Endothelial cell of umbilical vein (primary cell): Measurements from ENCODE around the gene C3orf38. TPM values are rescaled to one million over a fixed set of nuclear protein-coding genes. Genes with fewer than 3 reads are reported as not detected.

Source experiments
- BruUV-seq: library from RNA; stranded (reverse); fragments of 400-500 nt; replicated peaks from 2 replicates; lab custom pipeline; 2021; lab: Mats Ljungman, UMichigan
- CTCF ChIA-PET: fragments of 300-600, 350-600 bp; sonication (Branson Sonifier 250); formaldehyde crosslinking; loops from one replicate; lab custom pipeline; 2021; ENCODE audit warnings: antibody characterized with exemption, inconsistent platforms; lab: Charles Lee
- POLR2A ChIA-PET: fragments of 300-600, 350-600 bp; sonication (Branson Sonifier 250); formaldehyde crosslinking; loops from one replicate; lab custom pipeline; 2021; ENCODE audit warnings: antibody characterized with exemption, inconsistent platforms; lab: Charles Lee
- DNase-seq: peaks from one replicate; pipeline ENCODE4 v3.0.0-alpha.2; 2011; ENCODE audit warnings: low read depth, low spot score
- FAIRE-seq: peaks from 2 replicates; lab custom pipeline; 2011; peaks lifted over from hg19 to GRCh38; lab: Jason Lieb, UNC
- H2AFZ ChIP-seq: 2 replicates; pipeline ENCODE4 v1.6.0; 2012; ENCODE audit warnings: low read depth, low read length, control low read depth, inconsistent platforms
- H3K27ac ChIP-seq: 2 replicates; pipeline ENCODE4 v1.5.1; 2011; ENCODE audit warnings: low read depth, mild to moderate bottlenecking, control low read depth, low read length, moderate library complexity; ENCODE audit not compliant: insufficient read depth
- H3K27me3 ChIP-seq, 2 experiments: 2 replicates each; pipeline versions ENCODE4 v1.6.0 to v1.6.1; 2011; ENCODE audit warnings: low read length in 2 of 2, mixed read lengths in 1 of 2; ENCODE audit not compliant: control insufficient read depth in 2 of 2, insufficient read depth in 2 of 2
- H3K36me3 ChIP-seq, 2 experiments: 2 replicates in 1 of 2; 3 replicates in 1 of 2; pipeline ENCODE4 v1.5.1; 2011; ENCODE audit warnings: low read length in 2 of 2, mild to moderate bottlenecking in 1 of 2, moderate library complexity in 1 of 2; ENCODE audit not compliant: control insufficient read depth in 2 of 2, insufficient read depth in 2 of 2; ENCODE audit errors: extremely low read depth in 1 of 2
- H3K4me1 ChIP-seq: 3 replicates; pipeline ENCODE4 v1.5.1; 2011; ENCODE audit warnings: mild to moderate bottlenecking, low read length; ENCODE audit not compliant: control insufficient read depth, insufficient read depth; ENCODE audit errors: extremely low read depth
- H3K4me2 ChIP-seq: 2 replicates; pipeline ENCODE4 v1.6.1; 2011; ENCODE audit warnings: low read length, control low read depth, mixed read lengths; ENCODE audit not compliant: insufficient read depth
- H3K4me3 ChIP-seq, 3 experiments: fragments of 200-600 bp in 1 of 3; sonication (generic), shearing (Covaris generic) in 1 of 3; replicated peaks in 1 of 3; 2 replicates each; pipeline ENCODE4 v1.5.1; 2011 to 2016; ENCODE audit warnings: control low read depth in 3 of 3, low read length in 3 of 3, mild to moderate bottlenecking in 2 of 3, inconsistent platforms in 1 of 3, low read depth in 1 of 3, moderate library complexity in 1 of 3; ENCODE audit not compliant: insufficient read depth in 1 of 3
- H3K79me2 ChIP-seq: 2 replicates; pipeline ENCODE4 v1.6.0; 2012; ENCODE audit warnings: low read length, inconsistent platforms; ENCODE audit not compliant: control insufficient read depth, insufficient read depth
- H3K9ac ChIP-seq: replicated peaks from 2 replicates; pipeline ENCODE3; 2011; ENCODE audit warnings: low read length, control low read depth; ENCODE audit not compliant: insufficient read depth; ENCODE audit errors: extremely low read depth
- H3K9me1 ChIP-seq: replicated peaks from 3 replicates; pipeline ENCODE4 v1.6.0; 2011; ENCODE audit warnings: mild to moderate bottlenecking, low read length; ENCODE audit not compliant: control insufficient read depth, insufficient read depth; ENCODE audit errors: extremely low read depth
- H3K9me3 ChIP-seq: replicated peaks from 2 replicates; pipeline ENCODE4 v1.5.1; 2012; ENCODE audit warnings: low read length, inconsistent platforms; ENCODE audit not compliant: control insufficient read depth, insufficient read depth
- H4K20me1 ChIP-seq: replicated peaks from 2 replicates; pipeline ENCODE3; 2011; ENCODE audit warnings: mild to moderate bottlenecking, low read length; ENCODE audit not compliant: control insufficient read depth, insufficient read depth; ENCODE audit errors: extremely low read depth
- CTCF ChIP-seq, 2 donors: IDR thresholded peaks; 1 replicate in 1 of 2; 2 replicates in 1 of 2; pipeline ENCODE4 v1.5.1; 2011; ENCODE audit warnings: low read length in 2 of 2, mild to moderate bottlenecking in 2 of 2, moderate library complexity in 2 of 2, control low read depth in 1 of 2, inconsistent platforms in 1 of 2, low read depth in 1 of 2; ENCODE audit not compliant: insufficient read depth in 1 of 2; ENCODE audit errors: extremely low read depth in 1 of 2
- EZH2 ChIP-seq: IDR thresholded peaks from 2 replicates; pipeline ENCODE4 v1.6.1; 2012; ENCODE audit warnings: borderline replicate concordance, low read depth, mild to moderate bottlenecking, moderate library complexity, low read length, inconsistent platforms; ENCODE audit not compliant: severe bottlenecking
- FOS ChIP-seq: IDR thresholded peaks from 2 replicates; pipeline ENCODE4 v1.6.1; 2011; ENCODE audit warnings: mild to moderate bottlenecking, low read length, moderate library complexity, borderline replicate concordance; ENCODE audit not compliant: insufficient read depth
- GATA2 ChIP-seq: IDR thresholded peaks from 2 replicates; pipeline ENCODE4 v1.7.0; 2011; ENCODE audit warnings: low read depth, mild to moderate bottlenecking, moderate library complexity, mixed read lengths, low read length; ENCODE audit not compliant: insufficient read length, insufficient read depth
- JUN ChIP-seq: IDR thresholded peaks from 2 replicates; pipeline ENCODE4 v1.6.1; 2011; ENCODE audit warnings: borderline replicate concordance, low read depth; ENCODE audit not compliant: insufficient read length, insufficient read depth
- MYC ChIP-seq: IDR thresholded peaks from one replicate; pipeline ENCODE4 v1.6.1; 2011; ENCODE audit warnings: mild to moderate bottlenecking, low read depth, low read length
- POLR2AphosphoS5 ChIP-seq: IDR thresholded peaks from 2 replicates; pipeline ENCODE4 v1.6.1; 2012; ENCODE audit warnings: low read depth, mild to moderate bottlenecking, control low read depth, low read length, moderate library complexity; ENCODE audit not compliant: insufficient read depth
- dilution Hi-C: fragments of 300-500 bp; cut with MboI; formaldehyde crosslinking; loops from one replicate; pipeline ENCODE4 v1.15.0; 2019; ENCODE audit warnings: low sequenced_read_pairs; ENCODE audit not compliant: extremely low pct_ligation_motif_present
- intact Hi-C: fragments of 100-400 bp; cut with micrococcal nuclease; formaldehyde crosslinking; loops from one replicate; pipeline ENCODE4 v1.10.0; 2022
- polyA plus RNA-seq, 4 experiments: library from polyadenylated mRNA; depleted of rRNA in 3 of 4; stranded (reverse) in 3 of 4; unstranded in 1 of 4; fragments of >200 nt; gene quantifications; 2 replicates each; pipeline versions ENCODE4 v1.2.1 to v1.2.3, GENCODE V29; 2011 to 2012; ENCODE audit warnings: missing spikeins in 1 of 4
- total RNA-seq: library from RNA; stranded (reverse); gene quantifications from 2 replicates; pipeline ENCODE4 v1.2.3, GENCODE V29; 2021

The C3orf38 gene
- total and polyA plus RNA-seq, 2 donors (not counting 3 experiments of a cell fraction or from before 2014, with no cell fraction given): 5.2 to 17.9 TPM

- H3K9ac ChIP-seq: no peak overlapping the region
- H3K36me3 ChIP-seq: peaks cover 2 to 7% of the 10 kb centered on the region in 2 experiments
- intact Hi-C loops: no loop called here
- no peak for TF ChIP-seq POLR2AphosphoS5
- no peak for TF ChIP-seq JUN
- no peaks in the 10 kb centered on the region for H3K9me1 ChIP-seq
- FAIRE-seq (no peak), DNase-seq (no peak)
- dilution Hi-C loops: no loop called here
- no peak overlapping the region for H3K4me3 ChIP-seq
- ChIA-PET CTCF (interaction anchor here (1.1 kb wide), 1 partner anchor 29 kb away, joined by 4 read pairs; no protein-coding TSS in a partner anchor), POLR2A (no interaction called here)
- H4K20me1 ChIP-seq: no peaks in the 10 kb centered on the region
- no peak overlapping the region for H2AFZ ChIP-seq
- no peak overlapping the region for H3K27ac ChIP-seq
- H3K4me1 ChIP-seq: no peaks in the 10 kb centered on the region
- no peaks in the 10 kb centered on the region for H3K9me3 ChIP-seq
- no TSS peak for BruUV-seq
- no peak overlapping the region for H3K4me2 ChIP-seq
- H3K79me2 ChIP-seq: no peaks in the 10 kb centered on the region
- H3K27me3 ChIP-seq: no peaks in the 10 kb centered on the region
These were observed 7.6 kb upstream of the C3orf38 start for GRCh38 chr3:88142094-88142624.

- dilution Hi-C loops (no loop called here), intact Hi-C loops (no loop called here)
- H3K27me3 ChIP-seq: no peaks in the 10 kb centered on the region
- no peaks in the 10 kb centered on the region for H4K20me1 ChIP-seq
- H3K27ac ChIP-seq: no peak overlapping the region
- POLR2A ChIA-PET: no interaction called here
- FAIRE-seq: no peak
- H3K9me1 ChIP-seq: no peaks in the 10 kb centered on the region
- peaks cover 13% of the 10 kb centered on the region for H3K4me1 ChIP-seq
- no peaks in the 10 kb centered on the region for H3K9me3 ChIP-seq
- H3K4me2 ChIP-seq: no peak overlapping the region
- BruUV-seq: no TSS peak
- no peak overlapping the region for H3K9ac ChIP-seq
- CTCF ChIA-PET: interaction anchor here (1.1 kb wide), 1 partner anchor 35 kb away, joined by 3 read pairs; no protein-coding TSS in a partner anchor
- H3K4me3 ChIP-seq: no peak overlapping the region
- peaks cover 23% of the 10 kb centered on the region for H3K79me2 ChIP-seq
- TF ChIP-seq CTCF (IDR thresholded peaks at IDR 0.05; ENCODE audit: extremely low read depth in 1 of 2, insufficient read depth in 1 of 2, low read depth in 1 of 2, low read length in 2 of 2): no peak
- TF ChIP-seq MYC: no peak
- TF ChIP-seq EZH2: no peak
- TF ChIP-seq JUN: no peak
- no peak for TF ChIP-seq POLR2AphosphoS5
- no peak for TF ChIP-seq FOS
- TF ChIP-seq GATA2: no peak
- no peaks in the 10 kb centered on the region for H3K36me3 ChIP-seq
- DNase-seq: no peak
- no peak overlapping the region for H2AFZ ChIP-seq
These were observed 2.5 kb upstream of the C3orf38 start for GRCh38 chr3:88147261-88147660.
